HEK293T (cell line): ENCODE data around the gene SCT.

Experiments used
- CTCF ChIA-PET: fragments of 350-600 bp; formaldehyde crosslinking; extraction: SDS; loops from one replicate; lab custom pipeline; 2021; ENCODE audit warnings: antibody characterized with exemption, inconsistent platforms; lab: Yijun Ruan, JAX
- POLR2A ChIA-PET: fragments of 350-600 bp; formaldehyde crosslinking; extraction: SDS; loops from one replicate; lab custom pipeline; 2020; ENCODE audit warnings: antibody characterized with exemption, inconsistent platforms; lab: Yijun Ruan, JAX
- DNase-seq: peaks from one replicate; pipeline ENCODE4 v3.0.0; 2012; ENCODE audit warnings: mixed read lengths; ENCODE audit errors: extremely low spot score
- ARNT ChIP-seq: fragments of 450-650 bp; IDR thresholded peaks from 2 replicates; pipeline ENCODE4 v1.6.1; 2017; ENCODE audit warnings: mild to moderate bottlenecking
- BHLHE40 ChIP-seq: fragments of 450-650 bp; IDR thresholded peaks from 2 replicates; pipeline ENCODE4 v1.6.1; 2016; ENCODE audit warnings: mild to moderate bottlenecking, moderate library complexity, borderline replicate concordance
- CTBP1 ChIP-seq: fragments of 450-650 bp; IDR thresholded peaks from 2 replicates; pipeline ENCODE4 v1.6.1; 2016; ENCODE audit warnings: borderline replicate concordance
- ELF4 ChIP-seq: fragments of 450-650 bp; IDR thresholded peaks from 2 replicates; pipeline ENCODE4 v1.6.1; 2017; ENCODE audit warnings: antibody characterized with exemption
- FOXA1 ChIP-seq: fragments of 450-650 bp; IDR thresholded peaks from 2 replicates; pipeline ENCODE4 v1.6.1; 2016; ENCODE audit warnings: mild to moderate bottlenecking
- FOXK2 ChIP-seq: fragments of 450-650 bp; IDR thresholded peaks from 2 replicates; pipeline ENCODE4 v1.6.1; 2016; ENCODE audit warnings: mild to moderate bottlenecking
- FOXM1 ChIP-seq: fragments of 450-650 bp; IDR thresholded peaks from 2 replicates; pipeline ENCODE4 v1.6.1; 2017; ENCODE audit warnings: mild to moderate bottlenecking, borderline replicate concordance
- HDGF ChIP-seq: fragments of 450-650 bp; IDR thresholded peaks from 2 replicates; pipeline ENCODE4 v1.6.1; 2017; ENCODE audit warnings: antibody characterized with exemption, borderline replicate concordance
- L3MBTL2 ChIP-seq: fragments of 450-650 bp; conservative IDR thresholded peaks from 2 replicates; pipeline ENCODE4 v1.6.1; 2016; ENCODE audit warnings: mild to moderate bottlenecking
- LEF1 ChIP-seq: fragments of 450-650 bp; IDR thresholded peaks from 2 replicates; pipeline ENCODE4 v1.6.1; 2017; ENCODE audit warnings: mild to moderate bottlenecking, borderline replicate concordance
- NFRKB ChIP-seq: fragments of 450-650 bp; IDR thresholded peaks from 2 replicates; pipeline ENCODE4 v1.6.1; 2016; ENCODE audit warnings: mild to moderate bottlenecking, moderate library complexity
- PKNOX1 ChIP-seq: fragments of 450-650 bp; IDR thresholded peaks from 2 replicates; pipeline ENCODE4 v1.6.1; 2016
- SP1 ChIP-seq: fragments of 450-650 bp; IDR thresholded peaks from 2 replicates; pipeline ENCODE4 v1.6.1; 2017
- SUZ12 ChIP-seq: fragments of 450-650 bp; IDR thresholded peaks from 2 replicates; pipeline ENCODE4 v1.6.1; 2016; ENCODE audit warnings: mild to moderate bottlenecking
- TARDBP ChIP-seq: fragments of 450-650 bp; IDR thresholded peaks from 2 replicates; pipeline ENCODE4 v1.6.1; 2016
- ZNF384 ChIP-seq: fragments of 450-650 bp; IDR thresholded peaks from 2 replicates; pipeline ENCODE4 v1.6.1; 2016

Gene SCT

GRCh38 chr11:662689-663274 lies 35.8 kb upstream of the SCT start:
- no peak for TF ChIP-seq L3MBTL2
- no peak for TF ChIP-seq FOXM1
- TF ChIP-seq HDGF, result no peak
- no peak for TF ChIP-seq ZNF384
- no peak for TF ChIP-seq FOXA1
- TF ChIP-seq BHLHE40, result no peak
- no peak for TF ChIP-seq SUZ12
- TF ChIP-seq LEF1, result no peak
- no peak for TF ChIP-seq ARNT
- TF ChIP-seq FOXK2, result no peak
- TF ChIP-seq TARDBP, result no peak
- TF ChIP-seq CTBP1, result no peak
- TF ChIP-seq PKNOX1, result no peak
- TF ChIP-seq NFRKB, result no peak
- ChIA-PET POLR2A (no interaction called here), CTCF (interaction anchor here (0.6 kb wide), 1 partner anchor 82 kb away, joined by 4 read pairs; no protein-coding TSS in a partner anchor)
- DNase-seq, result peak; percentile 70

GRCh38 chr11:660681-661444 lies 33.9 kb upstream of the SCT start:
- no peak for DNase-seq
- POLR2A ChIA-PET, result no interaction called here
- no peak for TF ChIP-seq FOXK2
- TF ChIP-seq ZNF384, result no peak
- no peak for TF ChIP-seq PKNOX1
- no peak for TF ChIP-seq HDGF
- no peak for TF ChIP-seq L3MBTL2
- TF ChIP-seq ELF4, result no peak
- TF ChIP-seq TARDBP, result no peak
- TF ChIP-seq FOXA1, result no peak
- TF ChIP-seq ARNT, result no peak
- CTCF ChIA-PET, result interaction anchor here (0.6 kb wide), 1 partner anchor 64 kb away, joined by 3 read pairs; no protein-coding TSS in a partner anchor

GRCh38 chr11:660281-660680 lies 33.3 kb upstream of the SCT start:
- CTCF ChIA-PET, result no interaction called here
- POLR2A ChIA-PET, result no interaction called here
- TF ChIP-seq FOXA1, result no peak
- TF ChIP-seq SUZ12, result no peak
- no peak for TF ChIP-seq L3MBTL2
- no peak for TF ChIP-seq TARDBP
- no peak for TF ChIP-seq PKNOX1
- no peak for TF ChIP-seq CTBP1
- TF ChIP-seq NFRKB, result no peak
- no peak for TF ChIP-seq SP1
- no peak for TF ChIP-seq ZNF384
- no peak for TF ChIP-seq ELF4
- no peak for TF ChIP-seq FOXM1
- TF ChIP-seq LEF1, result no peak
- TF ChIP-seq HDGF, result no peak
- TF ChIP-seq ARNT, result no peak
- TF ChIP-seq FOXK2, result no peak
- TF ChIP-seq BHLHE40, result no peak
- DNase-seq, result no peak

GRCh38 chr11:659532-660085 lies 32.6 kb upstream of the SCT start:
- CTCF ChIA-PET, result no interaction called here
- TF ChIP-seq LEF1, result no peak
- TF ChIP-seq TARDBP, result no peak
- POLR2A ChIA-PET, result no interaction called here
- DNase-seq, result no peak

GRCh38 chr11:657691-658126 lies 30.7 kb upstream of the SCT start:
- DNase-seq, result no peak
- CTCF ChIA-PET, result interaction anchor here (0.6 kb wide), 1 partner anchor 11 kb away, joined by 3 read pairs; no protein-coding TSS in a partner anchor
- TF ChIP-seq PKNOX1, result no peak
- no peak for TF ChIP-seq NFRKB
- TF ChIP-seq ELF4, result no peak
- POLR2A ChIA-PET, result no interaction called here

DNA sequence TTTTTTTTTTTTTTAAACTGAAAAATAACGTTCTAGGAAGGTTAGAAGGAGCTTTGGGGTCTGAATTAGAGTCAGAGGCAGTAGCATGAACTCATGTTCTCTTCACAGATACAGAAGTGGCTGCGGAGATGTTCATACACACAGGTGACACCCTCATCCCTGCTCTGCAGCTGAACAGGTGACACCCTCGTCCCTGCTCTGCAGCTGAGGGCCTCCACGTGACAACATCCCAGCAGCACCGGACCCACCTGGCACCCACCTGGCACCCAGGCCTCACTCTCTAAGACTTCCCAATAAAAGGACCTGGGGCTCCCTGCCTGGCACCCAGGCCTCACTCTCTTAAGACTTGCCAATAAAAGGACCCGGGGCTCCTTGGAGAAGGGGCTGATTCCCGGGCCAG lies 29.9 kb upstream of the SCT start:
- ChIA-PET CTCF (interaction anchor here (0.6 kb wide), 1 partner anchor 12 kb away, joined by 3 read pairs; no protein-coding TSS in a partner anchor), POLR2A (no interaction called here)
- peak; percentile 3 for DNase-seq
- TF ChIP-seq ARNT (no peak), PKNOX1 (no peak), CTBP1 (no peak), FOXK2 (no peak)
